GM18505 (cell line): ENCODE data around the gene ASMTL.

Experiments used
- ATAC-seq: cut with Tn5 transposase; IDR thresholded peaks from one replicate; pipeline ENCODE4 v1.9.1; 2021; ENCODE audit not compliant: unreplicated experiment
- POLR2A ChIP-seq: IDR thresholded peaks from 4 replicates; pipeline ENCODE4 v1.6.1; 2011; ENCODE audit warnings: borderline replicate concordance; ENCODE audit not compliant: insufficient read depth, insufficient read length; ENCODE audit errors: extremely low read depth

The ASMTL gene

DNA sequence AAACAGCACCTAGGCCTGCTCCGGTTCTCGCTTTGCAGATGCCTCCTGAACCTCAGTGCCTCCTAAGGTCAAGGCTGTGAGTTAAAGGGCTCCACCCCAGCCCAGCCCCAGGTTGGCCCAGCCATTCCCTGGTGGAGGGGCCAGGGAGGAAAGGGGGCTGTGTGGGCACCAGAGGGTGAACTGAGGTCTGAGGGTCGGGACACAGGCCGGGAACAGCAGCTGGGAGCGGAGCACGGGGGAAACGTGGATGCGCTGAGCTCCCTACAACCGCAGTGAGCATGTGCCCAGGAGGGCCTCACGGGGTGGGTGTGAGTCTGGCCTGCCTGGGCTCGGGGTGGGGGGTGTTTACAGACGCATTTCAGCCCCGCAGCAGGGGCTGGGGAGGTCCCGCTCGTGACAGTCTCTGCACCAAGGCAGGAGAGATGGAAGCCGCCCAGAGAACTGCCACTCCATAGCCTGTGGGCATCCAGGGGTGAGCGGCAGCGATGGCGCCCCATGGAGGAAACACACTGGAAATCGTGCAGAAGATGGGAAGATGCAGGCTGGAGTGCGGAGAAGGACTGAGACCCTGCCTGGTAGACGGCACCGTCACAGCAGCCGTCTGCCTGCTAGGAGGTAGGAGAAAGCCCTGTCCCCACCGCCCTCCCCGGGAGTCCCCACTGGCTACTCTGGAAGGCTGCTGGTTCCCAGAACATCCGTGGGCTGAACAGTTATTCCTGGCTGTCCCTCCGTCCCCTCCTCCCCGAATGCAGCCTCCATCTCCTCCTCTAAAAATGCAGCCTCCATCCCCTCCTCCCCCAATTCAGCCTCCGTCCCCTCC is 50.9 kb downstream of the ASMTL start:
- no peak for ATAC-seq

DNA sequence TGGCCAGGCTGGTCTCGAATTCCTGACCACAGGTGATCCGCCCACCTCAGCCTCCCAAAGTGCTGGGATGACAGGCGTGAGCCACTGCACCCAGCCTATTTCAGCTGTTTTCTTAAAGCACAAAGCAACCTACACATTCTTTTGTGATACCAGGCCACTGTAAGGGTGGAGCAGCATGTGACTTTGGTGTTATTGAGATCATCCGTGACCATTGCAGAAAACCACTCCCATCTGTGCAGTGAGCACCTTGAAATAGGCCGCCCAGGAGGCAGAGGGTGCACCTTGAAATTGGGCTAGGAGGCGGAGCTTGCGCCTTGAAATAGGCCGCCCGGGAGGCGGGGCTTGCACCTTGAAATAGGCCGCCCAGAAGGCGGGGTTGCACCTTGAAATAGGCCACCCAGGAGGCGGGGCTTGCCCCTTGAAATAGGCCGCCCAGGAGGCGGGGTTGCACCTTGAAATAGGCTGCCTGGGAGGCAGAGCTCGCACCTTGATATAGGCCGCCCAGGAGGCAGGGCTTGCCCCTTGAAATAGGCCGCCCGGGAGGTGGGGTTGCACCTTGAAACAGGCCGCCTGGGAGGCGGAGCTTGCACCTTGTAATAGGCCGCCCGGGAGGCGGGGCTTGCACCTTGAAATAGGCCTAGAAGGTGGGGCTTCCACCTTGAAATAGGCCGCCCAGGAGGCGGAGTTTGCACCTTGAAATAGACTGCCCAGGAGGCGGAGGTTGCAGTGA is 51.8 kb downstream of the ASMTL start:
- no peak for ATAC-seq
- no peak for TF ChIP-seq POLR2A

More for the DNA sequence above, 50.9 kb downstream of the ASMTL start:
- TF ChIP-seq POLR2A: no peak

DNA sequence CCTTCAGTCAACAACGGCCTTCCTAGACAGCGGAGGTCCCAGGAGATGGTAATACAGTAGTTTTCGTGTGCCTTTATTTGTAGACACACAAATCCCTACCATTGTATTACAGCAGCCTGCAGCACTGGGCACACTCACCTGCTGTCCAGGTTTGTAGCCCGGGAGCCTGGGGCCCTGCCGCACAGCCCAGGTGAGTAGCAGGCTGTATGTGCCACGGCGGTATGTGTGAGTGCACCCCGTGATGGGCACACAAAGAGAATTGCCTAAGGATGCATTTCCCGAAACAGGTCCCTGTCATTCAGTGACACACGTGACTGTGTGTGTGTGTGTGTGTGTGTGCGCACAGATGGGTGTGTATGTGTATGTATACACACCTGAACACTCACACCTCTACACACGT is 52.7 kb downstream of the ASMTL start:
- ATAC-seq: no peak
- TF ChIP-seq POLR2A: no peak

DNA sequence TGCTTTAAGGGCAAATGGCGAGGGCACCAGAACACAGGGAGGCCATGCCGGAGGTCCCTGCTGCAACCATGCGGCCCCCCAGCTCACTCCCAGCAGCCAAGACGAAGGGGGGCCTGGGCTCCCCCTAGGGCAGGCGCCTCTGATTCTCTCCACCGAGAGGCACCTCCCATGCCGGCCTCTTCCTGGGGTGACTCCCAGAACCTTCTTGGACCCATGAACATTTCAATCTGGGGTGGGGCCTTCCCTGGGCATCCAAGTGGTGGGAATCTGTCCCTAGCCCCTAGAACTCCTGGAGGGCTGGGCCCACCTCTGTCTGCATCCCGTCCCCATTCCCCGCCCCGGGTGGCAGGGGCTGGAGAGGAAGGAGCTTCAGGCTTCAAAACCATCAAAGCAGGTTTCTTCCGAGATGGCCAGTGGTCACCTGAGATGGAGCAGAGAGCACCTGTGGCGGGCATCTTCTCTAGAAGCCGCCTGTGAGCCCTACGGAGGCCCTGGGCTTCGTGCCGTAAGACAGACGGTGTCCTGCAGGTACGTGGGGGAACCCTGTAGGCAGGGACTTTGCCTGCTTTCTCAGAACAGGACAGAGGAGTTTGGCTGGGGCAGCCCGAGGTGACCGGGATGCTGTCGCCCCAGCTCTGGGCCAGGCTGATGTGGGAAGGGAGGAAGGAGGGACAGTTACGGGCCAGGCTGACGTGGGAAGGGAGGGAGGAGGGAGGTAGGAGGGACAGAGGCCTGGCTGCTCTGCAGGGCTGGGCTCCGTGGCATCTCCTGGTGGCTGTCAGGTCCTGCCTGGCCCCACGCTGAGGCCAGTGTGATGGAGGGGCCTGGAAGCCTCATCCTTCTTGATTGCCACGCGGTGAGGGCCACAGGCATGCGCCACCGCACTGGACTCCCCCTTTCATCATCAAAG is 54.0 kb downstream of the ASMTL start:
- ATAC-seq: no peak
- TF ChIP-seq POLR2A: peak; percentile 25

DNA sequence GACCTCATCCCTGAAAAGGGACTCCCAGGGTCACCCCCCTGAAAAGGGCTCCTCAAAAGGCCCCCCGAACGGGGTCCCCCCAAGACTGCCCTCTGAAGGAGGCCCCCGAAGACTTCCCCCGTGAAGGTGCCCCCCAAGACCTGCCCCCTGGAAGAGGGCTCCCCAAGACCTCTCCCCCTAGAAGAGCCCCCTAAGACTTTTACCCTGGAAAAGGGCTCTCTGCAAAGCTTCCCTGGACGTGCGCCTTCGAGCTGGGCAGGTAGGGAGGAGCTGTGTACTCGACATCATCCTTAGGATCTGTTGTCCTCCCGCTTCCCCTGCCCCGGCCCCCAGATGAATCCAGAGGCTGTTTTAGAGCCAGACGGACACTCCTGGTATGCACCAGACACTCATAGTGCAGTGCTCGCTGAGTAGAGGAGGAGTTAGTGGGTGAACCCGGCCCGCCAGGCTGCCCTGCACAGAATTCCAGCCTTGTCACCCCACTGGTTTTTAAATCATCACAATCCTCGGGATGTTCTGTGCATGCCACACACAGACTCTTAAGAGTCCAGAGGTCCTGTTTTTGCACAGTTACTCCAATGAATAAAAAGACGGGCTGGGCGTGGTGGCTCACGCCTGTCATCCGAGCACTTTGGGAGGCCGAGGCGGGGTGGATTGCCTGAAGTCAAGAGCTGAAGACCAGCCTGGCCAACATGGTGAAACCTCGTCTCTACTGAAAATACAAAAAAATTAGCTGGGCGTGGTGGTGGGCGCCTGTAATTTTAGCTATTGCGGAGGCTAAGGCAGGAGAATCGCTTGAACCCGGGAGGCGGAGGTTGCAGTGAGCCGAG is 55.1 kb downstream of the ASMTL start:
- TF ChIP-seq POLR2A: no peak
- no peak for ATAC-seq

DNA sequence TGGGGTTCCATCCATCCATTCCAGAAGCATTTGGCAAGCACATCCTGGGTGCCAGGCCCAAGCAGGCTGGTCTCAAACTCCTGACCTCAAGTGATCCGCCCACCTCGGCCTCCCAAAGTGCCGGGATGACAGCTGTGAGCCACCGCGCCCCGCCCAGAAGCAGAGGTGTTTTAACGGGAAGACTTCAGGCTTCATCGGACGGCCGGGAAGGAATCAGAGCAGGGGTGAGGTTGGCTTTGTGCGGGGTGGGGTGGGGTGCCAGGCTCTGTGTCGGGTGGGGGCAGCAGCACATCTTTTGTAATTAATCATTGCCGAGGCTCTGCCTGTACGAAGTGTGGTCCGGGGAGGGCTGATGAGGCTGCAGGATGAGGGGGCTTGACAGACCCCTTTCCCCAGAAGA is 55.7 kb downstream of the ASMTL start:
- no peak for ATAC-seq
- no peak for TF ChIP-seq POLR2A

DNA sequence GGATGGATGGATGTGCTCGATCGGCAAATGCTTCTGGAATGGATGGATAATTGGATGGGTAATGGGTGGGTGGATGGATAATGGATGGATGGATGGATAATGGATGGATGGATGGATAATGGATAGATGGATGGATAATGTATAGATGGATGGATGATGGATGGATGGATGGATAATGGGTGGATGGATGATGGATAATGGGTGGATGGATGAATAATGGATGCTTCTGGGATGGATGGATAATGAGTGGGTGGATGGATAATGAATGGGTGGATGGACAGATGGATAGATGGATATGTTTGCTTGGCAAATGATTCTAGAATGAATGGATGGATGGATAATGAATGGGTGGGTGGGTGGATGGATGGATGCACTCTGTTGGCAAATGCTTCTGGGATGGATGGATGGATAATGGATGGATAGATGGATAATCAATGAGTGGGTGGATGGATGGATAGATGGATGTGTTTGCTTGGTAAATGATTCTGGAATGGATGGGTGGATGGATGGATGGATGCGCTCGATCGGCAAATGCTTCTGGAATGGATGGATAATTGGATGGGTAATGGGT is 57.0 kb downstream of the ASMTL start:
- no peak for TF ChIP-seq POLR2A
- ATAC-seq: no peak

DNA sequence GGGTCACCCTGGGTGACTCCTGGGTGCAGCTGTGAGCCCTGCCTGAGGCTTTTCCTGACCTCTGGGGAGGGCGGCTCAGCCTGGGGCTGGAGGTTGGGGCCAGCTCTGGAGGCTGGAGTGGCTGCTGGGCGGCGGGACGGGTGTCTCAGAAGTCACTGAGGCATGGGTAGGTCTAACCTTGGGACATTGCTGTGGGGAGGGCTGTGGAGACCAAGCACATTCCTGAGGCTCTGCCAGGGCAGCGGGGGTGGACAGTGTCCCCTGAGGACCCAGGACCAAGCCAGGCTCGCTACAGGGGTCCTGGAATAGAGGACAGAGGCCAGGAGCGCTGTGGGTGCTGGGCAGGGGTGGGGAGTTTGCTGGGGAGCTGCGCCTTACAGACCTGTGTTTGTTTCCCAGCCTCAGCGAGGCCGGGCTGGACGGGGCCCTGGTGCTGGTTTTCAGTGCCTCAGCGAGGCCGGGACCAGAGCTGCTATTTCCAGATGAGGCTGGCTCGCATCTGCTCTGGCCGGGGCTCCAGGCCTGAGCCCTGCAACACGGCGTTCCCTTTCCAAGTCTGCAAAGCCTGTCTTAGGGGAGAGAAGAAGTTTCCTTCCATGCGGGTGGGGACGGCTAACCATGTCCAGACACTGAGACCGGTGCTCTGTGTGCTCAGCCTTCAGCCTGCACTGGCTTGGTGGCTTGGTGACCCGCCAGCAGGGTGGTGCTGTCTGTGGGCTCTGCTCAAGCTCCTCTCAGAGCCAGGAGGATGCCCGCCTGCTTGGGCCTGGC is 57.8 kb downstream of the ASMTL start:
- no peak for ATAC-seq

DNA sequence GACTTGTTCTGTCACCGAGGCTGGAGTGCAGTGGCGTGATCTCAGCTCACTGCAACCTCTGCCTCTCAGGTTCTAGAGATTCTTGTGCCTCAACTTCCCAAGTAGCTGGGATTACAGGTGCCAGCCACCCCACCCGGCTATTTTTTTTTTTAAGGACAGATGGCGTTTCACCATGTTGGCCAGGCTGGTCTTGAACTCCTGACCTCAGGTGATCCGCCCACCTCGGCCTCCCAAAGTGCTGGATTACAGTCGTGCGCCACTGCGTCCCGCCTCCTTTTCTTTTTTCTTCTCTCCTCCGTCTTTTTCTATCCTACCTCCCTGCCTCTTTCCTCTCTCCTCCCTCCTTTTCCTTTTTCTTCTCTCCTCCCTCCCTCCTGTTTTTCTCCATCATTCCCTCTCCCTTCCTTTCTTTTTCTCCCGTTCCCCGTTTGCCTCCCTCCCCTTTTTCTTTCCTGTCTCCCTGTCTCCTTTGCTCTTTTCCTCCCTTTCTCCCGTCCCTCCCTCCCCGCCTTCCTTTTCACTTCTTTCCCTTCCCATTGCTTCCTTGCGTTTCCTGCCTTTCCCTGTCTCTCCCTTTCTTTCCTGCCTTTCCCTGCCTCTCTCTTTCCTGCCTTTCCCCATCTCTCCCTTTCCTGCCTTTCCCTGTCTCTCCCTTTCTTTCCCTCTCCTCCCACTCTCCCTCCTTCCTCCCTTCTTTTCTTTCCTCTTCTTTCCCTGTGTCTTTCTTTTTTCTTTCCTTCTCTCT is 58.7 kb downstream of the ASMTL start:
- no peak for ATAC-seq
- TF ChIP-seq POLR2A: no peak

More for the DNA sequence above, 57.8 kb downstream of the ASMTL start:
- no peak for TF ChIP-seq POLR2A

DNA sequence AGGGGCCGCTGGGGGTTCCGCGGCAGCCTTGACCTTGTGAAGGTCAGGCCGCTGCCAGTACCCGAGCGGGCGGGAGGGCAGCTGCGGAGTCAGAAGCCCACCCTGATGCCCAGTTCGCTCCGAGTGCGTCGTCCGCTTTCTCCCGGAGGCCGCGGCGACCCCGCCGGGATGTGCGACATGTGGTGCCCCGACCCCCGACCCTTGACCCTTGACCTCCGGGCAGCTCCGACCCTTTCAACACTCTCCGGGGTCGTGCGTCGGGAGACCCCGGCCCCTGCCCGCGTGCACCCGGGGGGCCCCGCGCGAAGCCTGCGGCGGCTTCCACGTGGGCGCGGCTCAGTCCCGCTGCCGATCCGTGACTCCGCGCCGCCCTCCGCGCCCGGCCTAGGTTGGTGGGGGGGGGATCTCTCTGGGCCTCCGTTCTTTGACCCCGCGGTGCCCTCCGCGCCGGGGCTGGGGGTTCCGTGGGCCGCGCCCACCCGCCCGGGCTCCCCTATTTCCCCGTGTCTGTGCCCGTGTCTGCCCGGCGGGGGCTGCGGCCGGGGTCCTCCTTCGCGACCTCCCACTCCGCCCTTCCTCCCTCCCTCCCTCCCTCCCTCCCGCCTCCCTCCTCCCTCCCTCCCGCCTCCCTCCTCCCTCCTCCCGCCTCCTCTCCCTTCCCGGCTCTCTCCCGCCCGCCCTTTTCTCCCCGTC is 60.2 kb downstream of the ASMTL start:
- ATAC-seq: peak; percentile 31
- TF ChIP-seq POLR2A: peak; percentile 82
